Endodermal cell (in vitro differentiated cells): ENCODE measurements around the gene BCAN. TPM values are rescaled to one million over a fixed set of nuclear protein-coding genes. Genes with fewer than 3 reads are reported as not detected.

ENCODE experiments used
- DNase-seq: peaks from one replicate; pipeline ENCODE4 v3.0.0-alpha.2; 2017
- H3K27ac ChIP-seq: 2 replicates; pipeline ENCODE4 v1.5.1; 2013; ENCODE audit warnings: mild to moderate bottlenecking, low read depth, low read length, moderate library complexity
- H3K27me3 ChIP-seq: 2 replicates; pipeline ENCODE4 v1.6.1; 2013; ENCODE audit warnings: mild to moderate bottlenecking, low read length, moderate library complexity; ENCODE audit not compliant: insufficient read depth, control insufficient read depth, poor library complexity, severe bottlenecking
- H3K36me3 ChIP-seq: 2 replicates; pipeline ENCODE4 v1.7.0; 2013; ENCODE audit warnings: mild to moderate bottlenecking, low read length, moderate library complexity; ENCODE audit not compliant: control insufficient read depth, insufficient read depth
- H3K4me1 ChIP-seq: one replicate; pipeline ENCODE4 v1.7.0; 2013; ENCODE audit warnings: low read length; ENCODE audit not compliant: control insufficient read depth, insufficient read depth
- H3K4me3 ChIP-seq: 2 replicates; pipeline ENCODE4 v1.5.1; 2013; ENCODE audit warnings: mild to moderate bottlenecking, low read length, moderate library complexity
- H3K9ac ChIP-seq: 2 replicates; pipeline ENCODE4 v1.6.1; 2013; ENCODE audit warnings: mild to moderate bottlenecking, low read length, moderate library complexity; ENCODE audit not compliant: poor library complexity, severe bottlenecking; ENCODE audit errors: extremely low read depth
- H3K9me3 ChIP-seq: 2 replicates; pipeline ENCODE4 v1.6.1; 2013; ENCODE audit warnings: mild to moderate bottlenecking, low read length, moderate library complexity; ENCODE audit not compliant: control insufficient read depth
- H3K27ac Mint-ChIP-seq: 2 replicates; pipeline ENCODE4 v1.8.0; 2020; ENCODE audit warnings: mixed read lengths
- H3K27me3 Mint-ChIP-seq: 2 replicates; pipeline ENCODE4 v1.8.0; 2021; ENCODE audit warnings: mild to moderate bottlenecking, mixed read lengths; ENCODE audit not compliant: insufficient read depth
- H3K36me3 Mint-ChIP-seq: 2 replicates; pipeline ENCODE4 v1.8.0; 2020; ENCODE audit warnings: low read depth, mixed read lengths
- H3K4me1 Mint-ChIP-seq: 2 replicates; pipeline ENCODE4 v1.8.0; 2020; ENCODE audit warnings: mixed read lengths
- H3K4me3 Mint-ChIP-seq: 2 replicates; pipeline ENCODE4 v1.8.0; 2020; ENCODE audit warnings: mild to moderate bottlenecking, moderate library complexity, mixed read lengths
- H3K9me3 Mint-ChIP-seq: 2 replicates; pipeline ENCODE4 v1.8.0; 2020; ENCODE audit warnings: mild to moderate bottlenecking, mixed read lengths
- WGBS, 2 experiments: methylation state at CpG; one replicate each; pipeline versions ENCODE4 v1.1.5 to v1.1.7; 2013; ENCODE audit warnings: missing lambda C conversion rate in 2 of 2, mixed read lengths in 1 of 2; ENCODE audit not compliant: insufficient coverage in 1 of 2, insufficient read length in 1 of 2; 5-methylcytosine and 5-hydroxymethylcytosine counted together
- total RNA-seq, 2 donors: library from RNA; stranded (reverse); fragmentation: NEBNext Ultra II Directional in 1 of 2; extraction: Animal tissue kit (Norgen Biotek cat#: 25700) in 1 of 2; gene quantifications; 2 replicates in 1 of 2; 3 replicates in 1 of 2; pipeline ENCODE4 v1.2.1, GENCODE V29; 2021
- TF ChIP-seq, protein P1 (sequence below): fragments of 200-600 bp; sonication (generic); conservative IDR thresholded peaks from 2 replicates; pipeline ENCODE4 v1.5.0; 2021; ENCODE audit warnings: antibody characterized with exemption, mild to moderate bottlenecking

BCAN gene
- total RNA-seq, 2 donors from 2014 or later: 0.31 TPM; not detected in 1

DNA sequence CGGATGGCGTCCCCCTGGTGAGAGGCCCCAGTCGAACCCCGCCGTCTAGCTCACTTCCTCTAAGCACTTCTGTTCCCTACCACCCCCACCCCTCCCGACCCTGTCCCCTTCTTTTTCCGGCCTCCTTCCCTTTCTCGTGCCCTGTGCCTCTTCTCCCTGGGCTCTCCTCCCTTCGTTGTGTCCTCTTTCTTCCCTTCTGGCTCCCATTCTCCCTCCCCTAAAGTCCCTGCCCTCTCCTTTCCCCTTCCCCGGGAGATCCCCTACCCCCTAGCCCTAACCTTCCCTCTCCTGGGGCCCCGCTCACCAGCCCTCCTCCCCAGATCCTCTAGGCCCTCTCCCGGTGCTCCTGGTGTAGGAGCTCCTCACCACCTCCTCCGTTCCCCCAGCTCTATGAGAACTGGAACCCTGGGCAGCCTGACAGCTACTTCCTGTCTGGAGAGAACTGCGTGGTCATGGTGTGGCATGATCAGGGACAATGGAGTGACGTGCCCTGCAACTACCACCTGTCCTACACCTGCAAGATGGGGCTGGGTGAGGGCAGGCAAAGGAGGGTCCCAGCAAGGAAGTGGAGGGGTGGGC is 15.9 kb downstream of the BCAN start:
- no peaks in the 10 kb centered on the region for H3K36me3 ChIP-seq
- H3K27ac ChIP-seq: no peak overlapping the region
- no peaks in the 10 kb centered on the region for H3K9me3 ChIP-seq
- no peak overlapping the region for H3K4me3 ChIP-seq
- WGBS, 2 experiments: 29 to 40% methylated on average over 10 to 15 of the region's 15 CpGs
- no peak overlapping the region for H3K27ac Mint-ChIP-seq
- no peak overlapping the region for H3K9ac ChIP-seq
- H3K9me3 Mint-ChIP-seq: no peaks in the 10 kb centered on the region
- peaks cover 36% of the 10 kb centered on the region for H3K4me1 Mint-ChIP-seq
- DNase-seq: peak; percentile 59
- H3K4me1 ChIP-seq: peaks cover 11% of the 10 kb centered on the region
- no peaks in the 10 kb centered on the region for H3K36me3 Mint-ChIP-seq
- H3K27me3 Mint-ChIP-seq: peaks cover 69% of the 10 kb centered on the region
- TF ChIP-seq, protein P1, sequence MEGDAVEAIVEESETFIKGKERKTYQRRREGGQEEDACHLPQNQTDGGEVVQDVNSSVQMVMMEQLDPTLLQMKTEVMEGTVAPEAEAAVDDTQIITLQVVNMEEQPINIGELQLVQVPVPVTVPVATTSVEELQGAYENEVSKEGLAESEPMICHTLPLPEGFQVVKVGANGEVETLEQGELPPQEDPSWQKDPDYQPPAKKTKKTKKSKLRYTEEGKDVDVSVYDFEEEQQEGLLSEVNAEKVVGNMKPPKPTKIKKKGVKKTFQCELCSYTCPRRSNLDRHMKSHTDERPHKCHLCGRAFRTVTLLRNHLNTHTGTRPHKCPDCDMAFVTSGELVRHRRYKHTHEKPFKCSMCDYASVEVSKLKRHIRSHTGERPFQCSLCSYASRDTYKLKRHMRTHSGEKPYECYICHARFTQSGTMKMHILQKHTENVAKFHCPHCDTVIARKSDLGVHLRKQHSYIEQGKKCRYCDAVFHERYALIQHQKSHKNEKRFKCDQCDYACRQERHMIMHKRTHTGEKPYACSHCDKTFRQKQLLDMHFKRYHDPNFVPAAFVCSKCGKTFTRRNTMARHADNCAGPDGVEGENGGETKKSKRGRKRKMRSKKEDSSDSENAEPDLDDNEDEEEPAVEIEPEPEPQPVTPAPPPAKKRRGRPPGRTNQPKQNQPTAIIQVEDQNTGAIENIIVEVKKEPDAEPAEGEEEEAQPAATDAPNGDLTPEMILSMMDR: no peak
- peaks cover 69% of the 10 kb centered on the region for H3K27me3 ChIP-seq
- H3K4me3 Mint-ChIP-seq: peak overlapping the region; percentile 42

DNA sequence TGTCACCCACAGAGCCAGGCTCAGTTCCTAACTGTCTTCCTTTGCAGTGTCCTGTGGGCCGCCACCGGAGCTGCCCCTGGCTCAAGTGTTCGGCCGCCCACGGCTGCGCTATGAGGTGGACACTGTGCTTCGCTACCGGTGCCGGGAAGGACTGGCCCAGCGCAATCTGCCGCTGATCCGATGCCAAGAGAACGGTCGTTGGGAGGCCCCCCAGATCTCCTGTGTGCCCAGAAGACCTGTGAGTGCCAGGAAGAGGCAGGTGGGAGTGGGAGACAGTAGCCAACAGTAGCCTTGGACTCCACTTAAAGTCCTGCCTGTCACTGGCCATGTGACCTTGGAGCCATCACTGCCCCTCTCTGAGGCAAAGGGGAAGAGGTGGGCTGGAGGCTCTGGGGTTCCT is 16.6 kb downstream of the BCAN start:
- no peaks in the 10 kb centered on the region for H3K36me3 ChIP-seq
- peak; percentile 48 for DNase-seq
- no peak overlapping the region for H3K27ac ChIP-seq
- no peak overlapping the region for H3K4me3 ChIP-seq
- peaks cover 63% of the 10 kb centered on the region for H3K27me3 Mint-ChIP-seq
- no peaks in the 10 kb centered on the region for H3K9me3 Mint-ChIP-seq
- no peaks in the 10 kb centered on the region for H3K9me3 ChIP-seq
- H3K27me3 ChIP-seq: peaks cover 62% of the 10 kb centered on the region
- H3K4me1 ChIP-seq: peaks cover 14% of the 10 kb centered on the region
- no peaks in the 10 kb centered on the region for H3K36me3 Mint-ChIP-seq
- no peak overlapping the region for H3K4me3 Mint-ChIP-seq
- TF ChIP-seq, protein P1: no peak
- WGBS, 2 experiments: 92 to 96% methylated on average over 14 of the region's 14 CpGs
- H3K9ac ChIP-seq: no peak overlapping the region
- peak overlapping the region; percentile 52 for H3K27ac Mint-ChIP-seq
- H3K4me1 Mint-ChIP-seq: peaks cover 42% of the 10 kb centered on the region

DNA sequence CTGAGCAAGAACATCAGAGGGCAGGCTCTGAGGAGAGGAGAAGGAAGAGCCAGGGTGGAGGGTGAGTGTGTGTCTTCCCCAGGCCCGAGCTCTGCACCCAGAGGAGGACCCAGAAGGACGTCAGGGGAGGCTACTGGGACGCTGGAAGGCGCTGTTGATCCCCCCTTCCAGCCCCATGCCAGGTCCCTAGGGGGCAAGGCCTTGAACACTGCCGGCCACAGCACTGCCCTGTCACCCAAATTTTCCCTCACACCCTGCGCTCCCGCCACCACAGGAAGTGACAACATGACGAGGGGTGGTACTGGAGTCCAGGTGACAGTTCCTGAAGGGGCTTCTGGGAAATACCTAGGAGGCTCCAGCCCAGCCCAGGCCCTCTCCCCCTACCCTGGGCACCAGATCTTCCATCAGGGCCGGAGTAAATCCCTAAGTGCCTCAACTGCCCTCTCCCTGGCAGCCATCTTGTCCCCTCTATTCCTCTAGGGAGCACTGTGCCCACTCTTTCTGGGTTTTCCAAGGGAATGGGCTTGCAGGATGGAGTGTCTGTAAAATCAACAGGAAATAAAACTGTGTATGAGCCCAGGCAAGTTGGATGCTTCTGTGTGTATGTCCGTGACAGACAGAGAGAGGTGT is 17.1 kb downstream of the BCAN start:
- H3K36me3 Mint-ChIP-seq: no peaks in the 10 kb centered on the region
- Histone ChIP-seq H3K9ac (no peak overlapping the region), H3K36me3 (no peaks in the 10 kb centered on the region), H3K9me3 (no peaks in the 10 kb centered on the region), H3K27me3 (peaks cover 56% of the 10 kb centered on the region), H3K4me3 (no peak overlapping the region), H3K27ac (no peak overlapping the region), H3K4me1 (peaks cover 16% of the 10 kb centered on the region)
- peaks cover 57% of the 10 kb centered on the region for H3K27me3 Mint-ChIP-seq
- 84 to 87% methylated on average over 4 to 10 of the region's 10 CpGs for WGBS, 2 experiments
- DNase-seq: peak; percentile 57
- TF ChIP-seq, protein P1: no peak
- no peaks in the 10 kb centered on the region for H3K9me3 Mint-ChIP-seq
- peak overlapping the region; percentile 52 for H3K27ac Mint-ChIP-seq
- H3K4me3 Mint-ChIP-seq: no peak overlapping the region
- H3K4me1 Mint-ChIP-seq: peaks cover 48% of the 10 kb centered on the region
